Brain microvascular endothelial cell (primary cell): ENCODE results near the gene ATXN2L.

Experiments used
- DNase-seq: peaks from one replicate; pipeline ENCODE4 v3.0.0-alpha.2; 2020
- H3K27ac ChIP-seq: fragments of 250-450 bp; sonication (Bioruptor Pico); 2 replicates; pipeline ENCODE4 v1.5.1; 2020; ENCODE audit warnings: mild to moderate bottlenecking, moderate library complexity
- H3K27me3 ChIP-seq: fragments of 250-450 bp; sonication (Bioruptor Pico); replicated peaks from 2 replicates; pipeline ENCODE4 v1.5.1; 2020; ENCODE audit warnings: mild to moderate bottlenecking
- H3K36me3 ChIP-seq: fragments of 250-450 bp; sonication (Bioruptor Pico); replicated peaks from 2 replicates; pipeline ENCODE4 v1.5.1; 2020; ENCODE audit warnings: mild to moderate bottlenecking
- H3K4me3 ChIP-seq: 2 replicates; pipeline ENCODE4 v1.5.1; 2011; ENCODE audit warnings: low read depth, mild to moderate bottlenecking, control low read depth, low read length, moderate library complexity
- CTCF ChIP-seq: IDR thresholded peaks from 2 replicates; pipeline ENCODE4 v1.5.1; 2011; ENCODE audit warnings: low read depth, mild to moderate bottlenecking, moderate library complexity, low read length, control low read depth, inconsistent platforms; ENCODE audit errors: missing control alignments
- in situ Hi-C: cut with HindIII; loops from 2 replicates; pipeline ENCODE4 v1.10.0; 2017; ENCODE audit warnings: low sequenced_read_pairs, low pct_ligation_motif_present

Gene ATXN2L

GRCh38 chr16:28846080-28846932 lies 23.5 kb downstream of the ATXN2L start, which contains the start of gene TUFM:
Gene TUFM, minus strand, starts transcription at chr16:28846348. Its CDS starts 79 bp downstream, at chr16:28846269.
- Histone ChIP-seq H3K4me3 (peak within 1 kb of the TSS; percentile 97), H3K27me3 (no peaks in the 10 kb centered on the region), H3K36me3 (peaks cover 34% of the 10 kb centered on the region), H3K27ac (peak within 1 kb of the TSS; percentile 50)
- DNase-seq, result peak; percentile 97
- in situ Hi-C loops, result no loop called here
- TF ChIP-seq CTCF, result peak; percentile 76

- TF ChIP-seq CTCF, result no peak
- peaks cover 31% of the 10 kb centered on the region for H3K36me3 ChIP-seq
- H3K27ac ChIP-seq, result peak overlapping the region; percentile 40
- DNase-seq, result no peak
- in situ Hi-C loops, result no loop called here
- peak overlapping the region; percentile 97 for H3K4me3 ChIP-seq
- H3K27me3 ChIP-seq, result no peaks in the 10 kb centered on the region
Measured at GRCh38 chr16:28846933-28847273, 24.1 kb downstream of the ATXN2L start.

- Histone ChIP-seq H3K27me3 (no peaks in the 10 kb centered on the region), H3K36me3 (no peaks in the 10 kb centered on the region), H3K4me3 (no peak overlapping the region), H3K27ac (no peak overlapping the region)
- no peak for TF ChIP-seq CTCF
- in situ Hi-C loops, result no loop called here
- no peak for DNase-seq
Measured at GRCh38 chr16:28858421-28858820, 35.6 kb downstream of the ATXN2L start.

GRCh38 chr16:28859326-28859725 lies 36.5 kb downstream of the ATXN2L start:
- Histone ChIP-seq H3K27me3 (no peaks in the 10 kb centered on the region), H3K4me3 (no peak overlapping the region), H3K27ac (no peak overlapping the region), H3K36me3 (no peaks in the 10 kb centered on the region)
- TF ChIP-seq CTCF, result no peak
- in situ Hi-C loops, result no loop called here
- no peak for DNase-seq

- in situ Hi-C loops, result no loop called here
- peak; percentile 34 for DNase-seq
Measured at GRCh38 chr16:28863929-28864793, 41.4 kb downstream of the ATXN2L start.

More at GRCh38 chr16:28863929-28864793, 41.4 kb downstream of the ATXN2L start:
- peaks cover 14% of the 10 kb centered on the region for H3K36me3 ChIP-seq
- no peaks in the 10 kb centered on the region for H3K27me3 ChIP-seq
- peak overlapping the region; percentile 95 for H3K4me3 ChIP-seq
- peak overlapping the region; percentile 87 for H3K27ac ChIP-seq
- TF ChIP-seq CTCF, result no peak
